Stimulated activated naive B cell treated with anti-CD40 and anti-IgM and Interleukin-4, amounts not matched to agents 10 μg/mL and 1 μg/mL and 100 μg/mL, for 72 hours (primary cell): ENCODE data around the gene ITLN2.
"Not testable (repeated sequence)": the region's sequence is repeated elsewhere in the genome, so short reads cannot be mapped to it uniquely, and the experiment has no call there.

Experiments used
- ATAC-seq, 2 donors: fragments of 150-1000 bp; cut with Tn5 transposase; replicated peaks; 2 replicates each; pipeline ENCODE4 v1.10.0; 2021; ENCODE audit warnings: moderate library complexity in 1 of 2
- DNase-seq: peaks from one replicate; pipeline ENCODE4 v3.0.0; 2021
- H3K27ac Mint-ChIP-seq: one replicate; pipeline ENCODE4 v1.8.0; 2022; ENCODE audit warnings: mild to moderate bottlenecking, mixed read lengths
- H3K27me3 Mint-ChIP-seq, 2 donors: one replicate each; pipeline ENCODE4 v1.8.0; 2022; ENCODE audit warnings: mixed read lengths in 2 of 2
- H3K36me3 Mint-ChIP-seq, 2 donors: one replicate each; pipeline ENCODE4 v1.8.0; 2022; ENCODE audit warnings: mixed read lengths in 2 of 2, mild to moderate bottlenecking in 1 of 2
- H3K4me1 Mint-ChIP-seq, 2 donors: one replicate each; pipeline ENCODE4 v1.8.0; 2022; ENCODE audit warnings: mixed read lengths in 2 of 2, mild to moderate bottlenecking in 1 of 2
- H3K4me3 Mint-ChIP-seq, 2 donors: one replicate each; pipeline ENCODE4 v1.8.0; 2022; ENCODE audit warnings: mild to moderate bottlenecking in 2 of 2, mixed read lengths in 2 of 2, moderate library complexity in 1 of 2
- H3K9me3 Mint-ChIP-seq, 2 donors: one replicate each; pipeline ENCODE4 v1.8.0; 2022; ENCODE audit warnings: mixed read lengths in 2 of 2, mild to moderate bottlenecking in 1 of 2

The ITLN2 gene

GRCh38 chr1:160954158-160955104 is at the start of gene ITLN2:
ITLN2 (minus strand) TSS chr1:160954809; CDS start chr1:160954741, 68 bp downstream.
- Mint-ChIP-seq H3K27ac (peak within 1 kb of the TSS; percentile 38), H3K27me3 (no peaks in the 10 kb centered on the region)

GRCh38 chr1:161001525-161001924 is 46.9 kb upstream of the ITLN2 start:
- H3K27me3 Mint-ChIP-seq = no peaks in the 10 kb centered on the region
- H3K4me1 Mint-ChIP-seq = peaks cover 21 to 24% of the 10 kb centered on the region in 2 donors
- ATAC-seq = no peak
- peaks cover 20 to 28% of the 10 kb centered on the region in 2 donors for H3K36me3 Mint-ChIP-seq
- H3K4me3 Mint-ChIP-seq = no peak overlapping the region
- H3K27ac Mint-ChIP-seq = no peak overlapping the region
- no peak for DNase-seq
- H3K9me3 Mint-ChIP-seq = no peaks in the 10 kb centered on the region

More at GRCh38 chr1:160954158-160955104, at the start of gene ITLN2:
- DNase-seq (peak; percentile 31), ATAC-seq (peak; percentile 83 to 86)
- Mint-ChIP-seq H3K9me3 (no peaks in the 10 kb centered on the region), H3K36me3 (no peaks in the 10 kb centered on the region), H3K4me1 (peaks cover 7 to 14% of the 10 kb centered on the region in 2 donors), H3K4me3 (no peak within 1 kb of the TSS)

- Mint-ChIP-seq H3K4me3 (no peak overlapping the region), H3K36me3 (peaks cover 20 to 28% of the 10 kb centered on the region in 2 donors), H3K4me1 (peaks cover 22 to 28% of the 10 kb centered on the region in 2 donors), H3K27ac (no peak overlapping the region), H3K27me3 (no peaks in the 10 kb centered on the region), H3K9me3 (no peaks in the 10 kb centered on the region)
- ATAC-seq = no peak
- no peak for DNase-seq
Observed at GRCh38 chr1:161000736-161001480, 46.3 kb upstream of the ITLN2 start.

GRCh38 chr1:160999376-160999775 is 44.8 kb upstream of the ITLN2 start:
- no peak overlapping the region for H3K4me3 Mint-ChIP-seq
- H3K9me3 Mint-ChIP-seq = no peaks in the 10 kb centered on the region
- ATAC-seq = peak; percentile 66 to 76
- peak overlapping the region; percentile 42 for H3K27ac Mint-ChIP-seq
- H3K36me3 Mint-ChIP-seq = peaks cover 20 to 28% of the 10 kb centered on the region in 2 donors
- no peaks in the 10 kb centered on the region for H3K27me3 Mint-ChIP-seq
- DNase-seq = no peak
- peaks cover 22 to 28% of the 10 kb centered on the region in 2 donors for H3K4me1 Mint-ChIP-seq

- Mint-ChIP-seq H3K4me1 (peaks cover 22 to 28% of the 10 kb centered on the region in 2 donors), H3K27me3 (no peaks in the 10 kb centered on the region), H3K27ac (peak overlapping the region; percentile 73), H3K4me3 (no peak overlapping the region), H3K36me3 (peaks cover 20 to 28% of the 10 kb centered on the region in 2 donors), H3K9me3 (no peaks in the 10 kb centered on the region)
- DNase-seq = no peak
- ATAC-seq = peak; percentile 76 to 81
Observed at GRCh38 chr1:160997323-160998038, 42.9 kb upstream of the ITLN2 start.

- no peak overlapping the region for H3K27ac Mint-ChIP-seq
- no peaks in the 10 kb centered on the region for H3K27me3 Mint-ChIP-seq
- no peak for DNase-seq
- peaks cover 20 to 25% of the 10 kb centered on the region in 2 donors for H3K36me3 Mint-ChIP-seq
- peak; percentile 55 to 68 for ATAC-seq
- peaks cover 18 to 28% of the 10 kb centered on the region in 2 donors for H3K4me1 Mint-ChIP-seq
- H3K9me3 Mint-ChIP-seq = no peaks in the 10 kb centered on the region
- H3K4me3 Mint-ChIP-seq = no peak overlapping the region
Observed at GRCh38 chr1:160996178-160996577, 41.6 kb upstream of the ITLN2 start.

- Mint-ChIP-seq H3K4me1 (peaks cover 14 to 28% of the 10 kb centered on the region in 2 donors), H3K27ac (no peak overlapping the region), H3K9me3 (no peaks in the 10 kb centered on the region), H3K27me3 (no peaks in the 10 kb centered on the region), H3K36me3 (peaks cover 0 to 4% of the 10 kb centered on the region in 2 donors), H3K4me3 (no peak overlapping the region)
- DNase-seq (no peak), ATAC-seq (no peak)
Observed at GRCh38 chr1:160993544-160994193, 39.1 kb upstream of the ITLN2 start.

- not testable (repeated sequence) for ATAC-seq, H3K27ac Mint-ChIP-seq, H3K4me3 Mint-ChIP-seq, H3K9me3 Mint-ChIP-seq, DNase-seq, H3K27me3 Mint-ChIP-seq, H3K36me3 Mint-ChIP-seq
- H3K4me1 Mint-ChIP-seq = peaks cover 6 to 19% of the 10 kb centered on the region in 2 donors
Observed at GRCh38 chr1:160992036-160992435, 37.4 kb upstream of the ITLN2 start.

GRCh38 chr1:160987359-160988050 is 32.9 kb upstream of the ITLN2 start:
- Mint-ChIP-seq H3K27me3 (peaks cover 4 to 6% of the 10 kb centered on the region in 2 donors), H3K36me3 (no peaks in the 10 kb centered on the region), H3K4me1 (peaks cover 2 to 11% of the 10 kb centered on the region in 2 donors), H3K27ac (no peak overlapping the region), H3K4me3 (no peak overlapping the region), H3K9me3 (no peaks in the 10 kb centered on the region)
- ATAC-seq (no peak), DNase-seq (no peak)

- no peaks in the 10 kb centered on the region for H3K36me3 Mint-ChIP-seq
- ATAC-seq (no peak), DNase-seq (no peak)
- H3K9me3 Mint-ChIP-seq = no peaks in the 10 kb centered on the region
- H3K4me3 Mint-ChIP-seq = no peak overlapping the region
- H3K4me1 Mint-ChIP-seq = peaks cover 10 to 24% of the 10 kb centered on the region in 2 donors
- no peak overlapping the region for H3K27ac Mint-ChIP-seq
- H3K27me3 Mint-ChIP-seq = peaks cover 21 to 22% of the 10 kb centered on the region in 2 donors
Observed at GRCh38 chr1:160985723-160986122, 31.1 kb upstream of the ITLN2 start.

GRCh38 chr1:160981584-160982411 is 27.2 kb upstream of the ITLN2 start:
- peaks cover 8 to 14% of the 10 kb centered on the region in 2 donors for H3K4me1 Mint-ChIP-seq
- no peak for DNase-seq

GRCh38 chr1:160979286-160979685 is 24.7 kb upstream of the ITLN2 start:
- no peak for DNase-seq
- Mint-ChIP-seq H3K4me3 (no peak overlapping the region), H3K4me1 (peaks cover 10 to 14% of the 10 kb centered on the region in 2 donors), H3K27ac (no peak overlapping the region), H3K36me3 (no peaks in the 10 kb centered on the region), H3K27me3 (peaks cover 22 to 24% of the 10 kb centered on the region in 2 donors), H3K9me3 (no peaks in the 10 kb centered on the region)
- no peak for ATAC-seq

More at GRCh38 chr1:160981584-160982411, 27.2 kb upstream of the ITLN2 start:
- peaks cover 22 to 24% of the 10 kb centered on the region in 2 donors for H3K27me3 Mint-ChIP-seq
- ATAC-seq = peak; percentile 75 to 79
- H3K27ac Mint-ChIP-seq = no peak overlapping the region
- no peaks in the 10 kb centered on the region for H3K9me3 Mint-ChIP-seq
- H3K36me3 Mint-ChIP-seq = no peaks in the 10 kb centered on the region
- H3K4me3 Mint-ChIP-seq = peak overlapping the region; percentile 71 to 79
